WERI-Rb-1 (cell line): ENCODE measurements around the gene SLC24A3.

ENCODE experiments used
- DNase-seq: peaks from one replicate; pipeline ENCODE4 v3.0.0-alpha.2; 2020
- H3K27ac ChIP-seq: fragments of 250-450 bp; sonication (Bioruptor Pico); 2 replicates; pipeline ENCODE4 v1.5.1; 2020; ENCODE audit warnings: mild to moderate bottlenecking, moderate library complexity
- H3K27me3 ChIP-seq: fragments of 250-450 bp; sonication (Bioruptor Pico); 2 replicates; pipeline ENCODE4 v1.5.1; 2021; ENCODE audit warnings: mild to moderate bottlenecking, low read depth, moderate library complexity; ENCODE audit not compliant: insufficient read depth, severe bottlenecking
- H3K36me3 ChIP-seq: fragments of 250-450 bp; sonication (Bioruptor Pico); 2 replicates; pipeline ENCODE4 v1.5.1; 2020; ENCODE audit warnings: mild to moderate bottlenecking, moderate library complexity
- H3K4me3 ChIP-seq: 2 replicates; pipeline ENCODE4 v1.5.1; 2011; ENCODE audit warnings: low read depth, mild to moderate bottlenecking, control low read depth, low read length
- H3K9me3 ChIP-seq: fragments of 250-450 bp; sonication (Bioruptor Pico); 2 replicates; pipeline ENCODE4 v1.5.1; 2021; ENCODE audit warnings: mild to moderate bottlenecking, moderate library complexity; ENCODE audit not compliant: severe bottlenecking
- CTCF ChIP-seq: IDR thresholded peaks from 2 replicates; pipeline ENCODE4 v1.5.1; 2011; ENCODE audit warnings: low read depth, mild to moderate bottlenecking, control low read depth, inconsistent platforms, low read length

SLC24A3 gene

GRCh38 chr20:19274001-19274400 is 61.6 kb downstream of the SLC24A3 start:
- TF ChIP-seq CTCF = no peak
- DNase-seq = no peak
- no peak overlapping the region for H3K27ac ChIP-seq
- H3K4me3 ChIP-seq = no peak overlapping the region
- peaks cover 73% of the 10 kb centered on the region for H3K27me3 ChIP-seq
- H3K36me3 ChIP-seq = no peaks in the 10 kb centered on the region
- no peaks in the 10 kb centered on the region for H3K9me3 ChIP-seq

- H3K36me3 ChIP-seq = no peaks in the 10 kb centered on the region
- peaks cover 74% of the 10 kb centered on the region for H3K27me3 ChIP-seq
- H3K27ac ChIP-seq = no peak overlapping the region
- H3K4me3 ChIP-seq = no peak overlapping the region
- DNase-seq = no peak
- H3K9me3 ChIP-seq = no peaks in the 10 kb centered on the region
- no peak for TF ChIP-seq CTCF
Measured at GRCh38 chr20:19274412-19275015, 62.1 kb downstream of the SLC24A3 start.

- Histone ChIP-seq H3K27me3 (peaks cover 75% of the 10 kb centered on the region), H3K9me3 (no peaks in the 10 kb centered on the region), H3K36me3 (no peaks in the 10 kb centered on the region), H3K27ac (no peak overlapping the region), H3K4me3 (no peak overlapping the region)
- DNase-seq = no peak
- no peak for TF ChIP-seq CTCF
Measured at GRCh38 chr20:19275038-19275629, 62.7 kb downstream of the SLC24A3 start.

- Histone ChIP-seq H3K9me3 (no peaks in the 10 kb centered on the region), H3K4me3 (no peak overlapping the region), H3K27ac (no peak overlapping the region), H3K27me3 (peaks cover 75% of the 10 kb centered on the region), H3K36me3 (no peaks in the 10 kb centered on the region)
- no peak for DNase-seq
- no peak for TF ChIP-seq CTCF
Measured at GRCh38 chr20:19275630-19276071, 63.2 kb downstream of the SLC24A3 start.

GRCh38 chr20:19277381-19277780 is 64.9 kb downstream of the SLC24A3 start:
- no peak for DNase-seq
- H3K36me3 ChIP-seq = no peaks in the 10 kb centered on the region
- peaks cover 73% of the 10 kb centered on the region for H3K27me3 ChIP-seq
- TF ChIP-seq CTCF = no peak
- no peak overlapping the region for H3K27ac ChIP-seq
- H3K4me3 ChIP-seq = no peak overlapping the region
- no peaks in the 10 kb centered on the region for H3K9me3 ChIP-seq
